GM23338 (cell line): Measurements from ENCODE around the gene GPC6.

Source experiments
- CREB1 ChIP-seq: fragments of 250-450 bp; sonication (Bioruptor Pico); IDR thresholded peaks from 2 replicates; pipeline ENCODE4 v1.5.0; 2020; ENCODE audit warnings: low read depth, mild to moderate bottlenecking, moderate library complexity
- CTCF ChIP-seq, 2 experiments: fragments of 200-600 bp in 1 of 2; sonication (generic) in 1 of 2; conservative IDR thresholded peaks; 2 replicates each; pipeline versions ENCODE4 v1.5.1 to v1.6.1; 2016 to 2017; ENCODE audit warnings: antibody characterized with exemption in 2 of 2, low read depth in 2 of 2, mild to moderate bottlenecking in 2 of 2, moderate library complexity in 1 of 2
- ETS1 ChIP-seq: IDR thresholded peaks from 2 replicates; pipeline ENCODE4 v1.6.1; 2016; ENCODE audit warnings: antibody characterized with exemption
- EZH2 ChIP-seq: fragments of 200-600 bp; sonication (generic); IDR thresholded peaks from one replicate; pipeline ENCODE4 v1.8.0; 2017; ENCODE audit warnings: antibody characterized with exemption, mild to moderate bottlenecking, low read depth; ENCODE audit not compliant: unreplicated experiment
- EZH2phosphoT487 ChIP-seq: fragments of 200-600 bp; sonication (generic); IDR thresholded peaks from one replicate; pipeline ENCODE4 v1.8.1; 2018; ENCODE audit warnings: antibody characterized with exemption; ENCODE audit not compliant: unreplicated experiment
- JUNB ChIP-seq: IDR thresholded peaks from one replicate; pipeline ENCODE4 v1.6.1; 2016; ENCODE audit warnings: antibody characterized with exemption; ENCODE audit not compliant: unreplicated experiment
- NANOG ChIP-seq: IDR thresholded peaks from 2 replicates; pipeline ENCODE4 v1.6.1; 2016; ENCODE audit warnings: antibody characterized with exemption, borderline replicate concordance
- POLR2AphosphoS5 ChIP-seq: IDR thresholded peaks from 2 replicates; pipeline ENCODE4 v1.6.1; 2016; ENCODE audit warnings: antibody characterized with exemption, low read depth
- REST ChIP-seq: IDR thresholded peaks from one replicate; pipeline ENCODE4 v1.6.1; 2018; ENCODE audit warnings: antibody characterized with exemption; ENCODE audit not compliant: unreplicated experiment
- STAT1 ChIP-seq: IDR thresholded peaks from one replicate; pipeline ENCODE4 v1.6.1; 2016; ENCODE audit warnings: antibody characterized with exemption; ENCODE audit not compliant: unreplicated experiment
- ZNF114 ChIP-seq: fragments of 250-450 bp; sonication (Bioruptor Pico); IDR thresholded peaks from 2 replicates; pipeline ENCODE4 v1.5.0; 2020; ENCODE audit warnings: mild to moderate bottlenecking, moderate library complexity
- ZNF331 ChIP-seq: fragments of 250-450 bp; sonication (Bioruptor Pico); IDR thresholded peaks from 2 replicates; pipeline ENCODE4 v1.5.0; 2020; ENCODE audit warnings: low read depth, mild to moderate bottlenecking, moderate library complexity
- ZNF462 ChIP-seq: fragments of 250-450 bp; sonication (Bioruptor Pico); IDR thresholded peaks from 2 replicates; pipeline ENCODE4 v1.5.0; 2020; ENCODE audit warnings: mild to moderate bottlenecking, moderate library complexity

GRCh38 chr13:93270769-93271742 lies 44.4 kb downstream of the GPC6 start:
- TF ChIP-seq REST, result no peak
- TF ChIP-seq CTCF (conservative IDR thresholded peaks at IDR 0.05; ENCODE audit: low read depth in 2 of 2), result no peak
- TF ChIP-seq JUNB, result no peak
- no peak for TF ChIP-seq POLR2AphosphoS5
- no peak for TF ChIP-seq EZH2phosphoT487
- TF ChIP-seq NANOG, result no peak
- no peak for TF ChIP-seq ZNF114 (CRISPR knock-in tag)
- no peak for TF ChIP-seq EZH2
- no peak for TF ChIP-seq ETS1
- TF ChIP-seq STAT1, result no peak
- TF ChIP-seq ZNF331 (CRISPR knock-in tag), result no peak
- no peak for TF ChIP-seq CREB1 (CRISPR knock-in tag)
- no peak for TF ChIP-seq ZNF462
